ENCODE results near the gene RALGPS1. TPM values are rescaled to one million over a fixed set of nuclear protein-coding genes. Genes with fewer than 3 reads are reported as not detected.

RALGPS1 gene
- total RNA-seq, 1 experiment from 2014 or later: 8.2 TPM

- H3K79me2 ChIP-seq (ENCODE audit: low read length): no peaks in the 10 kb centered on the region
- no peak for DNase-seq
- H3K27ac ChIP-seq (ENCODE audit: low read length): no peak overlapping the region
- no peak overlapping the region for H3K9ac ChIP-seq (ENCODE audit: low read length)
- no peak overlapping the region for H3K4me3 ChIP-seq (ENCODE audit: low read length)
- no peaks in the 10 kb centered on the region for H3K9me2 ChIP-seq (replicated peaks; ENCODE audit: insufficient read depth, low read length)
- no peaks in the 10 kb centered on the region for H3K9me3 ChIP-seq (ENCODE audit: low read length)
- H3K4me2 ChIP-seq (ENCODE audit: low read depth, low read length, poor library complexity, severe bottlenecking): no peak overlapping the region
- H3K27me3 ChIP-seq (ENCODE audit: low read length): no peaks in the 10 kb centered on the region
- no peak overlapping the region for H2AFZ ChIP-seq (ENCODE audit: low read length)
- H4K20me1 ChIP-seq (ENCODE audit: insufficient read depth, low read depth, low read length): peaks cover 13% of the 10 kb centered on the region; the same call in 1 of the 2 replicates
- peaks cover 10% of the 10 kb centered on the region for H3K4me1 ChIP-seq (ENCODE audit: low read length)
- no peaks in the 10 kb centered on the region for H3K36me3 ChIP-seq (ENCODE audit: insufficient read depth, low read length)
These were observed 257.6 kb downstream of the RALGPS1 start for GRCh38 chr9:127172066-127172707.

- no peaks in the 10 kb centered on the region for H3K79me2 ChIP-seq (ENCODE audit: low read length)
- H3K4me1 ChIP-seq (ENCODE audit: low read length): peaks cover 3% of the 10 kb centered on the region; the same call in 1 of the 2 replicates
- no peak overlapping the region for H3K9ac ChIP-seq (ENCODE audit: low read length)
- peaks cover 5% of the 10 kb centered on the region; the same call in 1 of the 2 replicates for H4K20me1 ChIP-seq (ENCODE audit: insufficient read depth, low read depth, low read length)
- H3K27ac ChIP-seq (ENCODE audit: low read length): no peak overlapping the region
- no peaks in the 10 kb centered on the region for H3K36me3 ChIP-seq (ENCODE audit: insufficient read depth, low read length)
- H3K4me3 ChIP-seq (ENCODE audit: low read length): no peak overlapping the region
- H3K9me3 ChIP-seq (ENCODE audit: low read length): no peaks in the 10 kb centered on the region
- no peak overlapping the region for H3K4me2 ChIP-seq (ENCODE audit: low read depth, low read length, poor library complexity, severe bottlenecking)
- H3K27me3 ChIP-seq (ENCODE audit: low read length): no peaks in the 10 kb centered on the region
- no peak for DNase-seq
- H3K9me2 ChIP-seq (replicated peaks; ENCODE audit: insufficient read depth, low read length): no peaks in the 10 kb centered on the region
- H2AFZ ChIP-seq (ENCODE audit: low read length): no peak overlapping the region
These were observed 258.5 kb downstream of the RALGPS1 start for GRCh38 chr9:127173063-127173462.

- 0 out of 2 replicates have a peak, but pooled peaks cover 7% of the 10 kb centered on the region for H4K20me1 ChIP-seq (ENCODE audit: insufficient read depth, low read depth, low read length)
- no peak overlapping the region for H3K4me3 ChIP-seq (ENCODE audit: low read length)
- H3K79me2 ChIP-seq (ENCODE audit: low read length): no peaks in the 10 kb centered on the region
- H3K9me3 ChIP-seq (ENCODE audit: low read length): no peaks in the 10 kb centered on the region
- H3K4me2 ChIP-seq (ENCODE audit: low read depth, low read length, poor library complexity, severe bottlenecking): no peak overlapping the region
- no peak overlapping the region for H3K9ac ChIP-seq (ENCODE audit: low read length)
- no peaks in the 10 kb centered on the region for H3K27me3 ChIP-seq (ENCODE audit: low read length)
- H2AFZ ChIP-seq (ENCODE audit: low read length): no peak overlapping the region
- H3K36me3 ChIP-seq (ENCODE audit: insufficient read depth, low read length): no peaks in the 10 kb centered on the region
- DNase-seq: no peak
- no peaks in the 10 kb centered on the region for H3K9me2 ChIP-seq (replicated peaks; ENCODE audit: insufficient read depth, low read length)
- peaks cover 3% of the 10 kb centered on the region; the same call in 1 of the 2 replicates for H3K4me1 ChIP-seq (ENCODE audit: low read length)
- H3K27ac ChIP-seq (ENCODE audit: low read length): no peak overlapping the region
These were observed 260.1 kb downstream of the RALGPS1 start for GRCh38 chr9:127174386-127175318.

DNA sequence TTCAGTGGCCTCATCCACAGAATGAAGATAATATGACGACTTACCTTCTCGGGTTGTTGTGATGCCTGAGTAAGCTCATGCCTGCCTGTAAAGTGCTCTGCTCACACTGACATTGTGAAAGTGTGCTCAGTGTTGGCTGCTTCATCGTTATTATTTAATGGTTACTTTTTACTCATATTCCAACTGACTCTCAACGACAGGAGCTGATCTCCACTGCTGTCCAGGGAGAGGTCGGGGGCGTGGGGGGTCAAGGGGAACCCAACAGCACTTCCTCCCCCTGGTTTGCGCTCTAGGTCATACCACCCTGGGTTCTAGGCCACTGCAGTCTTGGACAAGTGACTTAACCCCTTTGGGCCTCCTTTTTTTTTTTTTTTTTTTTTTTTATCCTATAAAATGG lies 260.7 kb downstream of the RALGPS1 start:
- no peaks in the 10 kb centered on the region for H3K9me2 ChIP-seq (replicated peaks; ENCODE audit: insufficient read depth, low read length)
- no peak overlapping the region for H3K4me3 ChIP-seq (ENCODE audit: low read length)
- DNase-seq: no peak
- H3K4me2 ChIP-seq (ENCODE audit: low read depth, low read length, poor library complexity, severe bottlenecking): no peak overlapping the region
- no peak overlapping the region for H2AFZ ChIP-seq (ENCODE audit: low read length)
- no peaks in the 10 kb centered on the region for H3K79me2 ChIP-seq (ENCODE audit: low read length)
- no peak overlapping the region for H3K9ac ChIP-seq (ENCODE audit: low read length)
- peaks cover 3% of the 10 kb centered on the region; the same call in 1 of the 2 replicates for H3K4me1 ChIP-seq (ENCODE audit: low read length)
- H3K27ac ChIP-seq (ENCODE audit: low read length): no peak overlapping the region
- H3K36me3 ChIP-seq (ENCODE audit: insufficient read depth, low read length): no peaks in the 10 kb centered on the region
- H3K27me3 ChIP-seq (ENCODE audit: low read length): no peaks in the 10 kb centered on the region
- no peaks in the 10 kb centered on the region for H3K9me3 ChIP-seq (ENCODE audit: low read length)
- H4K20me1 ChIP-seq (ENCODE audit: insufficient read depth, low read depth, low read length): 0 out of 2 replicates have a peak, but pooled peaks cover 9% of the 10 kb centered on the region

DNA sequence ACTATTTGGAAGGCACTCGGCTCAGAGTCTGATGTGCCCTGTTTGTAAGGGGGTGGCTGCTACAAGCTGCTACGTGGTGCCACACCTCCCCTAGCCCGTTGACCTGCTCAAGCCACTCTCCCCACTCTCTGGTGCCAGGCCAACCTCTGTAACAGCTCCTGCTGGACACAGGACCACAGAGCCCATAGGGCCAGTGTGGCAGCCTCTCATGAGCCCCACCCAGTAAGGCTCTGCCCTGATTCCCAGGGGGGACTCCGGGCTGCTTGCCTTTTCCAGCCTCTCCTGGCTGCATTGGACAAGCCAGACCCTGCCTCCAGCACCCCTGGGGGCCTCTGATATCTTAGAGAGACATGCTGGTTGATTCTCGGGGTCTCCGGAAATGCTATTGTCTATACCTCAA lies 261.2 kb downstream of the RALGPS1 start:
- H2AFZ ChIP-seq (ENCODE audit: low read length): no peak overlapping the region
- no peak overlapping the region for H3K9ac ChIP-seq (ENCODE audit: low read length)
- H3K9me2 ChIP-seq (replicated peaks; ENCODE audit: insufficient read depth, low read length): no peaks in the 10 kb centered on the region
- no peak for DNase-seq
- H3K27me3 ChIP-seq (ENCODE audit: low read length): no peaks in the 10 kb centered on the region
- 0 out of 2 replicates have a peak, but pooled peaks cover 5% of the 10 kb centered on the region for H4K20me1 ChIP-seq (ENCODE audit: insufficient read depth, low read depth, low read length)
- H3K4me1 ChIP-seq (ENCODE audit: low read length): peaks cover under 1% of the 10 kb centered on the region; the same call in 1 of the 2 replicates
- no peaks in the 10 kb centered on the region for H3K36me3 ChIP-seq (ENCODE audit: insufficient read depth, low read length)
- H3K27ac ChIP-seq (ENCODE audit: low read length): no peak overlapping the region
- no peaks in the 10 kb centered on the region for H3K9me3 ChIP-seq (ENCODE audit: low read length)
- H3K4me3 ChIP-seq (ENCODE audit: low read length): no peak overlapping the region
- H3K79me2 ChIP-seq (ENCODE audit: low read length): no peaks in the 10 kb centered on the region
- no peak overlapping the region for H3K4me2 ChIP-seq (ENCODE audit: low read depth, low read length, poor library complexity, severe bottlenecking)

- Histone ChIP-seq H3K36me3 (ENCODE audit: insufficient read depth, low read length) (no peaks in the 10 kb centered on the region), H3K4me3 (ENCODE audit: low read length) (no peak overlapping the region), H4K20me1 (ENCODE audit: insufficient read depth, low read depth, low read length) (0 out of 2 replicates have a peak, but pooled peaks cover 4% of the 10 kb centered on the region), H3K79me2 (ENCODE audit: low read length) (no peaks in the 10 kb centered on the region), H3K27me3 (ENCODE audit: low read length) (no peaks in the 10 kb centered on the region), H3K4me1 (ENCODE audit: low read length) (no peaks in the 10 kb centered on the region), H2AFZ (ENCODE audit: low read length) (no peak overlapping the region), H3K27ac (ENCODE audit: low read length) (no peak overlapping the region), H3K9me2 (replicated peaks; ENCODE audit: insufficient read depth, low read length) (no peaks in the 10 kb centered on the region), H3K9me3 (ENCODE audit: low read length) (no peaks in the 10 kb centered on the region), H3K4me2 (ENCODE audit: low read depth, low read length, poor library complexity, severe bottlenecking) (no peak overlapping the region), H3K9ac (ENCODE audit: low read length) (no peak overlapping the region)
- no peak for DNase-seq
These were observed 262.0 kb downstream of the RALGPS1 start for GRCh38 chr9:127176631-127177030.

DNA sequence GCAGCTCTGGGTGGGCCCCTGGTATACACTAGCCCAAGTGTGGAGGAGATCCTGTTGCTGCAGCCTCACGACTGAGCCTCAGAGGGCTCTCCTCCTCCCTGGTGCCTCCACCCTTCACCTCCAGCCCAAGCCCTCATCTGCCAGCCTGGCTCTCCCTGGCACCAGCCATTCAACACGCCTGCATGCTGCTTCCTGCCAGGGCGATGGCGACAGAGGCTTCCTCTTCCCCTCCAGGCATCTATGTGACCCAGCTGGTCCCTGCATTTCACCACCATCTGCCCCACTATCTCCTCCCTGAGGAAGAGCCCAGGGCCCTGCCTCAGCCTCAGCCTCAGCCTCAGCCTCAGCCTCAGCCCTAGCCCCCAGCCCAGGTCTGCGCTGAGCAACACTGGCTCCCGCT lies 262.6 kb downstream of the RALGPS1 start:
- H3K9ac ChIP-seq (ENCODE audit: low read length): no peak overlapping the region
- H2AFZ ChIP-seq (ENCODE audit: low read length): no peak overlapping the region
- H3K4me2 ChIP-seq (ENCODE audit: low read depth, low read length, poor library complexity, severe bottlenecking): no peak overlapping the region
- DNase-seq: no peak
- no peaks in the 10 kb centered on the region for H3K27me3 ChIP-seq (ENCODE audit: low read length)
- no peaks in the 10 kb centered on the region for H3K9me2 ChIP-seq (replicated peaks; ENCODE audit: insufficient read depth, low read length)
- H3K9me3 ChIP-seq (ENCODE audit: low read length): no peaks in the 10 kb centered on the region
- H4K20me1 ChIP-seq (ENCODE audit: insufficient read depth, low read depth, low read length): 0 out of 2 replicates have a peak, but pooled peaks cover 4% of the 10 kb centered on the region
- no peaks in the 10 kb centered on the region for H3K4me1 ChIP-seq (ENCODE audit: low read length)
- no peaks in the 10 kb centered on the region for H3K79me2 ChIP-seq (ENCODE audit: low read length)
- no peaks in the 10 kb centered on the region for H3K36me3 ChIP-seq (ENCODE audit: insufficient read depth, low read length)
- no peak overlapping the region for H3K27ac ChIP-seq (ENCODE audit: low read length)
- H3K4me3 ChIP-seq (ENCODE audit: low read length): no peak overlapping the region

GRCh38 chr9:127177665-127178265 lies 263.2 kb downstream of the RALGPS1 start:
- Histone ChIP-seq H3K9me3 (ENCODE audit: low read length) (no peaks in the 10 kb centered on the region), H3K27me3 (ENCODE audit: low read length) (no peaks in the 10 kb centered on the region), H3K4me1 (ENCODE audit: low read length) (no peaks in the 10 kb centered on the region), H4K20me1 (ENCODE audit: insufficient read depth, low read depth, low read length) (0 out of 2 replicates have a peak, but pooled peaks cover 4% of the 10 kb centered on the region), H3K27ac (ENCODE audit: low read length) (no peak overlapping the region), H2AFZ (ENCODE audit: low read length) (no peak overlapping the region), H3K79me2 (ENCODE audit: low read length) (no peaks in the 10 kb centered on the region), H3K9me2 (replicated peaks; ENCODE audit: insufficient read depth, low read length) (no peaks in the 10 kb centered on the region), H3K4me2 (ENCODE audit: low read depth, low read length, poor library complexity, severe bottlenecking) (no peak overlapping the region), H3K9ac (ENCODE audit: low read length) (no peak overlapping the region), H3K36me3 (ENCODE audit: insufficient read depth, low read length) (no peaks in the 10 kb centered on the region), H3K4me3 (ENCODE audit: low read length) (no peak overlapping the region)
- DNase-seq: no peak
